Raji (cell line): ENCODE results near the gene NAA35.

ENCODE experiments used
- POLR2A ChIP-seq: IDR thresholded peaks from 2 replicates; pipeline ENCODE4 v1.6.1; 2011; ENCODE audit warnings: low read depth, low read length, control low read depth; ENCODE audit not compliant: insufficient read depth

NAA35 gene

DNA sequence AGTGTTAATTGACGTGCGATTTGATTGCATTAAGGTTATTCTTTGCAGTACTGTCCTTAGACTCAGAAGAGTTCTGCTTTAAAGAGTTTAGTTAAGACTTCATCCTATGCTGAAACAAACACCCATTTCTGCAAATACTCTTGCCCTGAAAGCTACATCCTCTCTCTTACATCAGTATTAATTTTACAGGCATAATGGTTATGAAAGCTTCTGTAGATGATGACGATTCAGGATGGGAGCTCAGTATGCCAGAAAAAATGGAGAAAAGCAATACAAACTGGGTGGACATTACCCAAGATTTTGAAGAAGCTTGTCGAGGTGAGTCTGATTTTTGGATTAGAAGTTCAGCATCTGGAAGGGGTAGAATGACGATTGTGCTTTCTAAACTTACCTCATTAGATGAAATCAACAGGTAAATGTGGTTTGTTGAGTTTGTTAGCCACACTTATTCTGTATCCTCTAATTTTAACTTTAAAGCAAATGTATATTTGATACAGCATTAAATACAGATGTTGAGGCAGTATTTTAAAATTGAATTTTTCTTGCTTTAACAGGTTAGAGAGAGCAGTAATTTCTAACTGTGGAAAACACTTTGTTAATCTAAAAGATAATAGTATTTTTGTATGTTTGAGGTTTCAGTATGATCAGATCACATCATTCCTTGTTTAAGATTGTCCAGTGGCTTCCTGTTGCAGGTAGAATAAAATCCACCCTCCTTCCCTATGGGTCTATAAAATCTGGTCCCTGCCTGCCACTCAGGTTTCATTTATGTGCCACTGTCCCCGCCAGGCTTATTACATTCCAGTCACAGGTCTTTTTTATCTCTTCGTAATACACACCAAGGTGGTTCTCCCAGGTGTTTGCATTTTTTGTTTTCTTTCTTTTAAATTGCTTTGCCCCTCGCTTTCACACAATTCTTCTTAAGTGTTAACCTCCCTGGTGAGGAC, 1.3 kb downstream of the NAA35 start:
- TF ChIP-seq POLR2A = no peak

DNA sequence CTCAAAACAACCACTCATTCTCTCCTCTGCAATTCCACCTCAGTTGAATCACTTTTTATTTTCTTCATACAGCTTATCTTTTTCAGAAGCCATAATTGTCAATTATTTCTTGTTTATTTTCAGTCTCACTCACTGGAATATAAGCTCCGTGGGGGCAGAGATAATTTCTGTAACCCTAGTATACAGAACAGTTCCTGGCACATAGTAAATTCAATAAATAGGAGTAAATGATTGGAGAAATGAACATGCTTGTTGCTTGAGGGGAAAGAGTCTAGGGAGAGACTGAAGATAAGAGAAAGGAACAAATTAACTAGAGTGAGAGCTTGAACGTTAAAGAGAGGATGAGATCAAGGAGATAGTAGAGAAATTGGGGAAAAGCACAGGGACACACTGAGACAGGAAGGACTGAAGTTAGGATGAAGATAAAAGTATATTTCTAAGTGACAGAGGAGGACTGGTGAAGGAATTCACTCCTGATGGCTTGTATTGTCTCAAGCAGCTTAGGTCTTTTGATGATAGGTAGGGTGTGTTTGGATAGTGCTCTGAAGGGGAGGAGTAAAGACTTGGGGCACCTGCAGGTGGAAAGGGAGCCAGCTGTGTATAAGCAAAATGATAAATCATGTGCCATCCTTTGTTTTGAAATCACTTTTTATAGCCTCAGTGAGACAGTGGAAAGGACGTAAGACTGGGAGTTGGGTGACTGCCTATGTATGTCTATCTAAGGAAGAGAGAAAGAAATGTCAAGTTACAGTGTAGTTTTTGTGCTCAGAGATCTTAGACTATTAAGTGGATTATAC, 2.2 kb downstream of the NAA35 start:
- no peak for TF ChIP-seq POLR2A

DNA sequence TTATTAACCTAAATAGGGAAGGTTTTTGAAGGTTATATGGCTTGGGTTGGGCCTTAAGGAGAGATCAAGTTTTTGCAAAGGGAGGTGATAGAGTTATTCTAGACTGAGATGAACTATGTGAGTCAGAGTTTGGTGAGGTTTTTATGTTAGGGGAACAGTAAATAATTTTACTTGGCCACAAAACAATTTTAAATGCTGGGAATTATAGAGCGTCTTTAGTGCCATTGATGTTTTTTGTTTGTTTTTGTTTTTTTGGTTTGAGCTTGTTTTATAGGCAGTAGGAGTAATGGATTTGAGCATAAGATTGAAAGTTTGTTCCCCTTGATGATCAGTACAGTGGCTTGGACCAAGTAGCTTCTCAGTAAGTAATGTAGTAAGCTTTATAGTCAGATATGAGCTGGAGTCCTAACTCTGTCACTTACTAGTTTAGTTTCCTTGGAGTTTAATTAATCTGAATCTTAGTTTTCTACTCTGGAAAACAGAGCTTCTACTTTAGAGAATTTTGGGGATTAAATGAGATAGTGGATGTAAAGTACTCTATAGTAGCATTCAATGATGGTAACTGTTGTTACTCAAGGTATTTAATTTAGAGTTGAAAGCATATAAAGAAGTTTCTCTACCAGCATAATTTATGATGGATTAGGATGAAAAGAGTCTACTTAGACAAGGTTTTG, 2.9 kb downstream of the NAA35 start:
- no peak for TF ChIP-seq POLR2A

DNA sequence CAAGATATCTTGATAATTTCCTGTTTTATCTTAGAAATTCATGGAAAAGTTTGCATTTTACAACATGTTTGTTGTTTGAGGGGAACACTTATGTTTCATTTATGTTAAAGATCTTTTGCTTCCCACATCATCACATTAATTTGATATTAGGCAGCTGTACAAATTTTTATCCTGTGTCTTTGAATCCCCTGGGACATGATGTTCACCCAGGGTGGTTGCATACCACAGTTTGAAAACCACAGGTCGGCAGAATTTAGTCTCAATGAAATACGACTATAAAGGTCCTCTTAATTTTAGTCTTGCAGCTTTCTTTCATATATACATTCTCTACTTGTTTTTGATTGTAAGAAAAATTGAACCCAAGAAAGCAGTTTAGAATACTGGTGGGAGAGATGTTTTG, 3.7 kb downstream of the NAA35 start:
- no peak for TF ChIP-seq POLR2A

DNA sequence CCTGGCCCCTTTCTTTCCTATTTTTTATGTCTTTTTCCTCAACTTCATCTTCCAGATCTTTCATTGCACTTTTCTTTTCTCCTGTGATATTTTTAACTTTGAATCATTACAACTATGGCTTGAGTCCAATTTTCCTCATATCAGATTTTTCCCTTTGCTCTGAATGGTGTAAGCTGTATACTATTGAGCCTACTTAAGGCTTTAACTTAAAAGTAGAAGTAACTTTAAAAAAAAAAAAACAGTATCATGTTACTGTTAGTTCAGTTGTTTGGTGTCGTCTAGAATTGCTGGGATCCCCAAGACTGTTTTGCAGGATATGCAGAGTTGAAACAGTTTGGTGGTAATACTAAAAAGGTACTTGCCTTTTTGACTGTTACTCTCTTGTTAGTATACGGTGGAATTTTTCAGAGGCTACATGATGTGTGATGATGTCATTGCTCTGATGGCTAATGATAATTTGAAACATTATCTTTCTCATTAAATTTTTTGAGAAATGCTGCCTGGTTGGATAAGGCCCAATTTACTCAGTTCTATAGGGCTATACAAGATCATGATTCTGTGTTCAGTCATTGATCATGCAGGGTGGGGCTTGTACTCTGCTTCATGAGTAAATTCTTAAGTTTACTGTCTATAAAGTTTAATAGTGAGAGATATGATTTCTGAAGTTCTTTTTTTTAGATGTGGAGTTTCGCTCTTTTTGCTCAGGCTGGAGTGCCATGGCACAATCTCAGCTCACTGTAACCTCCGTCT, 8.8 kb downstream of the NAA35 start:
- TF ChIP-seq POLR2A = no peak

DNA sequence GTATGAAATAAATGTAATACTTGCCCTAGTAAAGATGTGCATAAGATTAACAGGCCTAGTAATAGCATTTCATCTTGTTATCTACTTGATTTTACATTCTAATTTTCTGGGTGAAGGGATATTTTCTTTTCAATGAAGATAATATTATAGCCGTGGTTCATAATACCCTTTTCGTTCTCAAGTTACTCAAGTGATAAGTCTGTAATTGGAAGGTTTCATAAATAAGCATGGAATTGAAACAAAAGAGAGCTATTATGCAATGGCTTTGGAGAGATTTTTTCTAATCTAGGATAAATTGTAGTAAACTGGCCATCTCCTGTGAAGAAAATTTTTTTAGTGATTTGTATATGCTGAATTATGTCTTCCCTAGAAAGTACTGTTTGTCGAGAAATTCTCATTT, 19.0 kb downstream of the NAA35 start:
- no peak for TF ChIP-seq POLR2A

DNA sequence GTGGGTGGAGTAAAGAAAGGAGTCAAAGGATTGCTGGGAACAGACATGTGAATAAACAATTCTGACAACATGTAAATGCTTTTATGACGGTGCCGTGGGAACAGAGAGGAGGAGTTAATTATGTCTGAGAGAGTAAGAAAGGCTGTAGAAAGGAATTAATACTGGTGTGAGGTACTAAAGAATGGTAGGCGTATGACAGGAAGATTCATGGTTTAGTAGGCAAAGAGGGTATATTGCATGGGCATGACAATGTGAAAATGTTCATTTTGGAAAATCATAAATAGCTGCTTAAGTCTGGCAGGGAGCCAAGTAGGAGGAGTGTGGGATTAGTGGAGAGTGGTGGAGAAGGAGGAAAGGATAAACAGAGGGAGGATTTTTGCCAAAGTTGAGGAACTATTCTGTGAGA, 19.7 kb downstream of the NAA35 start:
- TF ChIP-seq POLR2A = no peak

DNA sequence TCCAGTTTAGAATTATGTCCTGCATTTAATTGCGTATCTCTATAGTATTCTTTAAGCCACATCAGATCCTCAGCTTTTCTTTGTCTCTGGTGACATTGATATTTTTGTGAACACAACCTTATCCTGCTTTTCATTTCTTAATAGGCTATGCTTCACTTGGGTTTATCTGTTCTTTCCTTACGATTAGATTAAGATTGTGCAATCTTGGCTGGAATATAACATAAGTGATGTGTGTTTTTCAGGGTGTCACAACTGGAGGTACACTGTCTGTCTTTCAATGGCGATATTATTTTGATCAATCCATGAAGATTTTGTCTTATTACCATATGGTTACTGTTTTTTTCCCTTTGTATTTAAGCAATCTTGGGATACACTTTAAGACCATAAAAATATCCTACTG, 23.6 kb downstream of the NAA35 start:
- TF ChIP-seq POLR2A = no peak

DNA sequence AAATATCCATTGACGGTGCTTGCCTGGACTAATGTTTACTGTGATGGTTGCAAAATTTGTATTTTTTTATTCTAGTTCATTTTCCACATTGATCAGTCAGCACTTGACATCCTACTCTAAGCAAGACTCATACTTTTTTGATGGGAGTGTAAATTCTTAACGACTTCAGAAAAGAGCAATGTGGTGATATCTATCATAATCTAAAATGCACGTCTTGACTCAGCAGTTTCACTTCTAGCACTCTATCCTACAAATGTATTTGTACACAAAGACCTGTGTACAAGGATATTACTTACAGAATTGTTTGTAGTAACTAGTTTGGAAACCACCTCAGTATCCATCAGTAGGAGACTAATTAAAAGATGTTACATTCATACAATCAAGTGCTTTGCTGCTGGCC, 24.0 kb downstream of the NAA35 start:
- TF ChIP-seq POLR2A = no peak

DNA sequence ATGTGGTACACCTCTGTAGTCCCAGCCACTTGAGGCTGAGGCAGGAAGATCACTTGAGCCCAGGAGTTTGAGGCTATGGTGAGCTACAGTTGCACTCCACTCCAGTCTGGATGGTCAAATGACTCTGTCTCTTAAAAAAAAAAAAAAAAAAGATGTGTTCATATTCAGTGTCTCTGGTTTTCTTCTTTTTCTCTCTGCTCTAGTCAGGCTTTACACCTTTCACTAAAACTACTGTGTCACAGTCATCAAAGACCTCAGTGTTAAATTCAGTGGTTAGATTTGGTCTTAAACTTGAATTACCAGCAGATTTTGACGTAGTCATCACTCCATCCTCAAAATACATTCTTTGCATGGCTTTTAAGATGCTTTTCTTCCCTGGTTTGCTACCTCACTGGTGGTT, 28.8 kb downstream of the NAA35 start:
- TF ChIP-seq POLR2A = no peak

DNA sequence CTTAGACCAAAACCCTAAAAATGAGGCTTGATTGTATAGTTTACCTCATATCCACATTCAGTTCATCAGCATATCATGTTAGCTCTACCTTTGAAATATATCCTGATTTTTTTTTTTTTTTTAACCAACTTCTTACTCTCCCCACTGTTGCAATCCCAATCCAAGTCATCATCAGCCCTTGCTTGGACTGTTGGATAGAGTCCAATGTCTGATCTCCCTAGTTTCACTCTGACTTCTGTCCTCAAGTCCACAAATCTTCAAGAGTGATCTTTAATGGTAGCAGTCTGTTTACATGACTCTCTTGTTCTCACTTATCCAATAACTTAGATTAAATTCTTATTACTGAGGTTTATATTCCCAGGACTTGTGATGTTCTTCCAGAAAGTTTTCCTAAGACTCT, 30.8 kb downstream of the NAA35 start:
- TF ChIP-seq POLR2A = no peak

DNA sequence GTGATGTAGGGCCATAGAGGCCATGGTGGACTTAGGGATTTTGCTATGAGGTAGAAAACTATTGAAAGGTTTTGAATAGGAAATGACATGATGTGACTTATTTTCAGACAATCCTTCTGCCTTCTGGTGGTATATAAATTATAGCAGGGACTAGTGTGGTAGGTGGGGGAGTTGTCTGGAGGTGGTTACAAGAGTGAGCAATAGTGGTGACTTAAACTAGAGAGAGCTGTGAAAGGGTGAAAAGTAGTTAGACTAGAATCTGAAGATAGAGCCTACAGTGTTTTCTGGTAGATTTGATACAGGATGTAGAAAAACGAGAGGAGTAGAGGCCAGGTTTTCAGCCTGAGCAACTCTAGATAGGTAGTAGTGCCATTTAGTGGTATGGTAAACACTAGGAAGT, 32.3 kb downstream of the NAA35 start:
- no peak for TF ChIP-seq POLR2A

DNA sequence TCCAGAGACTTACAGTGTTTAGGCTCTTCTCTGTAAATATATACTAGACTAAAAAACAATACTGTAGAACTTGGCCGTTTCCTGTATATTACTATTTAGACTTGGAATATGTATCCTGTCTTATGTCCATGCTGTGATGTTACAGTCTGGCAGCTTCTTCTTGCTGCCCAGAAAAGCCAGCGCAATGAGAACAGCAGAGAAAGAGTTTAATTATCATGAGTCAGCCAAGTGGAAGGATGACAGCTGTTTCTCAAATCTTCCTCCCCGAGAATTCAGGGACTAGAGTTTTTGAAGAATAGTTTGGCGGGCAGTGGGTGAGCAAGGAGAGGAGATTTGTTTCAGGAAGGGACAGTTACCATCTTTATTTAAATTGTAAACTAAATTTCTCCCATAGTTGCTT, 37.5 kb downstream of the NAA35 start:
- TF ChIP-seq POLR2A = no peak

DNA sequence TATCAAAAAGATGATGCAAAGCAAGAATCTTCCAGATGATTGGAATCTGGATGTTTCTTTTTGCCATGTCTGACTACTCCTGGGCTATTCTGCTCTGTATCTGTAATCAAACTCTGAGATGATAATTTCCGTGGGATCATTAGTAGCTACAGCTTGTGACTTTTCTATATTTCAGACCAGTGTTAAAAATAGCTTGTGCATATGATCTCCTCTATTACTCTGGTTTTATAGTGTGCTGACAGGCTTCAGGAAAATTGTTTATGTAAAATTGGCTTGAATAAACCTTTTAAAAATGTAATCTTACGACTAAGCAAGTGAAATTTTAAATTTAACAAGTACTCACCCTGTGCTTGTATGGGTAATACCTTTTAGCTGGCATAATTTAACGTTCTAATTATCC, 40.4 kb downstream of the NAA35 start:
- no peak for TF ChIP-seq POLR2A

DNA sequence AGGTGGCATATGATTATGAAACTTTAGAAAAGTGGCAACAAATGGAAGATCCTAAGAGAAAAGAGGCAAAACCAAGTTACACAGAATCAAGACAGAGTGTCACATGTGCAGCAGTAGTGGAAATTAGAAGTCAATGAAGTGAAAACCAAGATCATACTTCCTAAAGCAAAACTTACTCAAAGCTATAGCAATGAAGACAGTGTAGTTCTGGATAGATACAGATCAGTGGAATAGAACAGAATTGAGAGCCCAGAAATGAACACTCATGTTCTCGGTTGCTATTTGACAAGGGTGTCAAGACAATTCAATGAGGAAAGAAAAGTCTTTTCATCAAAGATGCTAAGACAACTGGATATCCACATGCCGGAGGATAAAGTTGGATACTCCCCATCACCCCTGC, 43.5 kb downstream of the NAA35 start:
- TF ChIP-seq POLR2A = no peak
